AG09319 (cell line): ENCODE results near the gene TOGARAM1.
"Not testable (repeated sequence)": the region's sequence is repeated elsewhere in the genome, so short reads cannot be mapped to it uniquely, and the experiment has no call there.

Experiments
- DNase-seq: peaks from one replicate; pipeline ENCODE4 v3.0.0-alpha.2; 2010; ENCODE audit warnings: low read depth; ENCODE audit errors: extremely low read depth
- TF ChIP-seq, protein P1 (sequence below): IDR thresholded peaks from 2 replicates; pipeline ENCODE4 v1.5.1; 2011; ENCODE audit warnings: low read depth, mild to moderate bottlenecking, inconsistent platforms, low read length, moderate library complexity

TOGARAM1 gene

GRCh38 chr14:45068396-45068795 is 106.4 kb downstream of the TOGARAM1 start:
- no peak for DNase-seq
- TF ChIP-seq, protein P1, sequence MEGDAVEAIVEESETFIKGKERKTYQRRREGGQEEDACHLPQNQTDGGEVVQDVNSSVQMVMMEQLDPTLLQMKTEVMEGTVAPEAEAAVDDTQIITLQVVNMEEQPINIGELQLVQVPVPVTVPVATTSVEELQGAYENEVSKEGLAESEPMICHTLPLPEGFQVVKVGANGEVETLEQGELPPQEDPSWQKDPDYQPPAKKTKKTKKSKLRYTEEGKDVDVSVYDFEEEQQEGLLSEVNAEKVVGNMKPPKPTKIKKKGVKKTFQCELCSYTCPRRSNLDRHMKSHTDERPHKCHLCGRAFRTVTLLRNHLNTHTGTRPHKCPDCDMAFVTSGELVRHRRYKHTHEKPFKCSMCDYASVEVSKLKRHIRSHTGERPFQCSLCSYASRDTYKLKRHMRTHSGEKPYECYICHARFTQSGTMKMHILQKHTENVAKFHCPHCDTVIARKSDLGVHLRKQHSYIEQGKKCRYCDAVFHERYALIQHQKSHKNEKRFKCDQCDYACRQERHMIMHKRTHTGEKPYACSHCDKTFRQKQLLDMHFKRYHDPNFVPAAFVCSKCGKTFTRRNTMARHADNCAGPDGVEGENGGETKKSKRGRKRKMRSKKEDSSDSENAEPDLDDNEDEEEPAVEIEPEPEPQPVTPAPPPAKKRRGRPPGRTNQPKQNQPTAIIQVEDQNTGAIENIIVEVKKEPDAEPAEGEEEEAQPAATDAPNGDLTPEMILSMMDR = no peak

GRCh38 chr14:45070215-45070614 is 108.2 kb downstream of the TOGARAM1 start:
- TF ChIP-seq, protein P1 = no peak
- DNase-seq = no peak

DNA sequence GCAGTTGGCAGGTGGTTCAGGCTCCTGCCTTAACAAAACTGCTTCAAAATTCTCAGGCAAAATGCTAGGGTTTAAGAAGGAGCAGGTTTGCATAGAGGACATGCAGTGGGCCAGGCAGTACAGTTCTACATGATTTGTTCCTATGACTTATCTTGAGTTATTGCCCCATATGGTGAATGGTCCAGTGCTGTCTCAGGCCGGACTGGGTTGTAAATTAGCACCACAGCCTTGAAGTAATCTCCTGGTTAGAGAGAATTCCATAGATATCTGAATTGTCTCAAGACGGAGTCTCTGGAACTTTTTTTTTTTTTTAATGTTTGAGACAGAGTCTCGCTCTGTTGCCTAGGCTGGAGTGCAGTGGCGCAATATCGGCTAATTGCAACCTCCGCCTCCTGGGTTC is 110.1 kb downstream of the TOGARAM1 start:
- TF ChIP-seq, protein P1 = no peak
- no peak for DNase-seq

DNA sequence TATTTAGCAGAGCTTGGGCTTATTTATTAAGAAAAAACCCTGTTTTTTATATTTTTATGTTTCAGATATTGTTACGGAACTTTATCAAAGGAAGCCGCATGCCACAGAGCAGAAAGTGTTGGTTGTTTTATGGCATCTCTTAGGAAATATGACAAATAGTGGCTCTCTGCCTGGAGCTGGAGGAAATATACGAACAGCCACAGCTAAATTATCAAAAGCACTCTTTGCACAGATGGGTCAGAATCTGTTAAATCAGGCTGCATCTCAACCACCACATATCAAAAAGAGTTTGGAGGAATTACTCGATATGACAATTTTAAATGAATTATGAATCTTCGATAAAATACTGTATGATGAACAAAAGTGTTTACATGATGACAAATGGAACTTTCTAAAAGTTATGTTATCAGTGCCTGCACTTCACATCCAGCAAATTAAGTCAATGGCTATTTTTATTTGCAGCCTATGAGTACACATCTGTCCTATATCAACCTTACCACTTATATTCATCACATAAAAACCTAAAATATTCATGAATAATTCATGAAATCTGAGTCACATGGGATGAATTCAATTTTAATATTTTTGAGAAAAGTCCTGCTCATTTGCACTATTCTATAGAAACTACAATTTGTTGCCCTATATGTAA is 111.4 kb downstream of the TOGARAM1 start:
- TF ChIP-seq, protein P1 = no peak
- no peak for DNase-seq

GRCh38 chr14:45078323-45078722 is 116.3 kb downstream of the TOGARAM1 start:
- TF ChIP-seq, protein P1 = no peak
- DNase-seq = no peak

DNA sequence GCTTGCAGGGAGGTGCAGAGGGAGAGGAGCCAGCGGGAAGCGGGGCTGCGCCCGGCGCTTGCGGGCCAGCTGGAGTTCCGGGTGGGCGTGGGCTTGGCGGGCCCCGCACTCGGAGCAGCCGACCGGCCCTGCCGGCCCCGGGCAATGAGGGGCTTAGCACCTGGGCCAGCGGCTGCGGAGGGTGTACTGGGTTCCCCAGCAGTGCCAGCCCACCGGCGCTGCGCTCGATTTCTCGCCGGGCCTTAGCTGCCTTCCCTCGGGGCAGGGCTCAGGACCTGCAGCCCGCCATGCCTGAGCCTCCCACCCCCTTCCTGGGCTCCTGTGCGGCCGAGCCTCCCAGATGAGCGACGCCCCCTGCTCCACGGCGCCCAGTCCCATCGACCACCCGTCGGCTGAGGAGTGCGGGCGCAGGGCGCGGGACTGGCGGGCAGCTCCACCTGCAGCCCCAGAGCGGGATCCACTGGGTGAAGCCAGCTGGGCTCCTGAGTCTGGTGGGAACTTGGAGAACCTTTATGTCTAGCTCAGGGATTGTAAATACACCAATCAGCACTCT is 118.5 kb downstream of the TOGARAM1 start:
- DNase-seq = not testable (repeated sequence)

DNA sequence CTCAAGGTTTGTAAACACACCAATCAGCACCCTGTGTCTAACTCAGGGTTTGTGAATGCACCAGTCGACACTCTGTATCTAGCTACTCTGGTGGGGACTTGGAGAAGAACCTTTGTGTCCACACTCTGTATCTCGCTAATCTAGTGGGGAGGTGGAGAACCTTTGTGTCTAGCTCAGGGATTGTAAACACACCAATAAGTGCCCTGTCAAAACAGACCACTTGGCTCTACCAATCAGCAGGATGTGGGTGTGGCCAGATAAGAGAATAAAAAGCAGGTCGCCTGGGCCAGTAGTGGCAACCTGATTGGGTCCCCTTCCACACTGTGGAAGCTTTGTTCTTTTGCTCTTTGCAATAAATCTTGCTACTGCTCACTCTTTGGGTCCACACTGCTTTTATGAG is 119.1 kb downstream of the TOGARAM1 start:
- DNase-seq = not testable (repeated sequence)

DNA sequence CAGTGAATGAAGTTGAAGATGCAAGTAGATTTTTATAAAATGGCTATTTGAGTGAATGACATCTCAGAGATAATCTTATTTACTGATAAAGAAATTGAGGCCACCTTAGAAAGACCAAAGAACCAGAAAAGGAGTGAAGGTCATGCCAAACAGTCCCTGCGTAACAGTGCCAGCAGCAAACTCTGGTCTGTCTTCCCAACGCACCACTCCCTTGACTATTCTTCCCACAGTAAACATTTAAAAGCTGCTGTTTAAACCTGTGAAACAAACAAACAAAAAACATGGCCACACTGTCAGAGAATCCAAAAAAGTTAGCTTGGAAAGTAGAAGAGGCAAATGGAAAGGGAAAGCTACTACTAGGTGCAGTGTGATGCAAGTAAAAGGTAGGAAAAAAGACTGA is 120.4 kb downstream of the TOGARAM1 start:
- TF ChIP-seq, protein P1 = no peak
- DNase-seq = no peak
